Spinal cord (tissue), 10 donors: ENCODE data around the gene TMEM138. TPM values are rescaled to one million over a fixed set of nuclear protein-coding genes. Genes with fewer than 3 reads are reported as not detected.

Experiments used
- DNase-seq, 6 donors: peaks; one replicate each; pipeline versions ENCODE4 v3.0.0 to v3.0.0-alpha.2; 2013 to 2015; ENCODE audit warnings: low spot score in 6 of 6, low read depth in 4 of 6
- H3K27ac ChIP-seq: one replicate; pipeline ENCODE4 v1.5.1; 2013; ENCODE audit warnings: low read depth, low read length, control low read depth
- H3K27me3 ChIP-seq: one replicate; pipeline ENCODE4 v1.6.1; 2013; ENCODE audit warnings: low read length; ENCODE audit not compliant: control insufficient read depth, insufficient read depth
- H3K36me3 ChIP-seq: one replicate; pipeline ENCODE4 v1.6.1; 2013; ENCODE audit warnings: low read length; ENCODE audit not compliant: control insufficient read depth, insufficient read depth
- H3K4me1 ChIP-seq: one replicate; pipeline ENCODE4 v1.6.1; 2013; ENCODE audit warnings: low read length; ENCODE audit not compliant: control insufficient read depth, insufficient read depth
- H3K4me3 ChIP-seq: one replicate; pipeline ENCODE4 v1.5.1; 2013; ENCODE audit warnings: low read depth, low read length, control low read depth
- H3K9me3 ChIP-seq: one replicate; pipeline ENCODE4 v1.6.1; 2013; ENCODE audit warnings: low read length; ENCODE audit not compliant: control insufficient read depth, insufficient read depth
- WGBS: methylation state at CpG from one replicate; pipeline ENCODE4 v1.1.5; 2013; ENCODE audit warnings: missing lambda C conversion rate; ENCODE audit not compliant: insufficient coverage; 5-methylcytosine and 5-hydroxymethylcytosine counted together
- polyA plus RNA-seq, 2 donors: library from polyadenylated mRNA; unstranded; fragments of 120-200 nt; gene quantifications; one replicate each; pipeline ENCODE4 v1.2.1, GENCODE V29; 2013; ENCODE audit not compliant: insufficient read length in 2 of 2
- total RNA-seq, 2 donors: library from RNA; depleted of rRNA in 1 of 2; stranded (reverse); fragments of 120-200 nt in 1 of 2; fragments of >200 nt in 1 of 2; gene quantifications; one replicate each; pipeline versions ENCODE4 v1.2.3 to v1.2.4, GENCODE V29; 2013 to 2014
- donor health status: healthy.

The TMEM138 gene
- total and polyA plus RNA-seq, 4 donors: 19.0 to 41.2 (median 31.3) TPM

GRCh38 chr11:61340979-61341378, 21.2 kb upstream of the TMEM138 start:
- H3K4me3 ChIP-seq: no peak overlapping the region
- no CpG with 5 or more reads among the region's 2 CpGs for WGBS
- no peak overlapping the region for H3K27ac ChIP-seq
- DNase-seq: no peak
- peaks cover 18% of the 10 kb centered on the region for H3K4me1 ChIP-seq
- H3K36me3 ChIP-seq: peaks cover 51% of the 10 kb centered on the region
- H3K9me3 ChIP-seq: no peaks in the 10 kb centered on the region
- no peaks in the 10 kb centered on the region for H3K27me3 ChIP-seq

- H3K4me3 ChIP-seq: no peak overlapping the region
These were observed 20.5 kb upstream of the TMEM138 start for GRCh38 chr11:61341706-61342105.

GRCh38 chr11:61342207-61342803, 19.9 kb upstream of the TMEM138 start:
- peaks cover 63% of the 10 kb centered on the region for H3K36me3 ChIP-seq

More at GRCh38 chr11:61341706-61342105, 20.5 kb upstream of the TMEM138 start:
- Histone ChIP-seq H3K4me1 (peaks cover 14% of the 10 kb centered on the region), H3K36me3 (peaks cover 57% of the 10 kb centered on the region), H3K9me3 (no peaks in the 10 kb centered on the region), H3K27me3 (no peaks in the 10 kb centered on the region), H3K27ac (no peak overlapping the region)
- DNase-seq: no peak
- WGBS: 91% methylated on average over 4 of the region's 4 CpGs

GRCh38 chr11:61343792-61344745, 18.1 kb upstream of the TMEM138 start:
- H3K27ac ChIP-seq: no peak overlapping the region
- no peaks in the 10 kb centered on the region for H3K9me3 ChIP-seq
- no peak for DNase-seq
- H3K4me3 ChIP-seq: no peak overlapping the region
- H3K27me3 ChIP-seq: no peaks in the 10 kb centered on the region
- H3K36me3 ChIP-seq: peaks cover 68% of the 10 kb centered on the region
- peaks cover 10% of the 10 kb centered on the region for H3K4me1 ChIP-seq
- 94% methylated on average over 17 of the region's 29 CpGs for WGBS

More at GRCh38 chr11:61342207-61342803, 19.9 kb upstream of the TMEM138 start:
- no peak for DNase-seq
- Histone ChIP-seq H3K4me1 (peaks cover 10% of the 10 kb centered on the region), H3K27ac (no peak overlapping the region), H3K4me3 (no peak overlapping the region), H3K27me3 (no peaks in the 10 kb centered on the region), H3K9me3 (no peaks in the 10 kb centered on the region)
- 93% methylated on average over 20 of the region's 20 CpGs for WGBS

- H3K4me3 ChIP-seq: no peak overlapping the region
- H3K27ac ChIP-seq: no peak overlapping the region
- no peaks in the 10 kb centered on the region for H3K27me3 ChIP-seq
- peak in 2 of 6 donors; percentile 39 to 66 for DNase-seq
- peaks cover 10% of the 10 kb centered on the region for H3K4me1 ChIP-seq
- WGBS: 47% methylated on average over 4 of the region's 4 CpGs
- peaks cover 73% of the 10 kb centered on the region for H3K36me3 ChIP-seq
- H3K9me3 ChIP-seq: no peaks in the 10 kb centered on the region
These were observed 17.0 kb upstream of the TMEM138 start for GRCh38 chr11:61345170-61345610.

GRCh38 chr11:61345954-61346843, 16.0 kb upstream of the TMEM138 start:
- H3K27ac ChIP-seq: no peak overlapping the region
- H3K9me3 ChIP-seq: no peaks in the 10 kb centered on the region
- H3K27me3 ChIP-seq: no peaks in the 10 kb centered on the region
- DNase-seq: no peak
- no peak overlapping the region for H3K4me3 ChIP-seq
- peaks cover 78% of the 10 kb centered on the region for H3K36me3 ChIP-seq
- WGBS: 73% methylated on average over 12 of the region's 14 CpGs
- H3K4me1 ChIP-seq: peaks cover 10% of the 10 kb centered on the region

- peaks cover 76% of the 10 kb centered on the region for H3K36me3 ChIP-seq
- 86% methylated on average over 10 of the region's 11 CpGs for WGBS
- no peaks in the 10 kb centered on the region for H3K9me3 ChIP-seq
- no peak overlapping the region for H3K4me3 ChIP-seq
- DNase-seq: no peak
- no peaks in the 10 kb centered on the region for H3K27me3 ChIP-seq
- H3K27ac ChIP-seq: no peak overlapping the region
- H3K4me1 ChIP-seq: peaks cover 10% of the 10 kb centered on the region
These were observed 14.2 kb upstream of the TMEM138 start for GRCh38 chr11:61347916-61348461.

GRCh38 chr11:61349189-61349751, 12.9 kb upstream of the TMEM138 start:
- Histone ChIP-seq H3K4me3 (no peak overlapping the region), H3K36me3 (peaks cover 70% of the 10 kb centered on the region), H3K9me3 (no peaks in the 10 kb centered on the region), H3K27ac (no peak overlapping the region), H3K4me1 (peaks cover 10% of the 10 kb centered on the region), H3K27me3 (no peaks in the 10 kb centered on the region)
- 84% methylated on average over 12 of the region's 12 CpGs for whole genome bisulfite sequencing
- no peak for DNase-seq

GRCh38 chr11:61349916-61350315, 12.3 kb upstream of the TMEM138 start:
- DNase-seq: no peak
- no peak overlapping the region for H3K4me3 ChIP-seq
- no peaks in the 10 kb centered on the region for H3K27me3 ChIP-seq
- peaks cover 10% of the 10 kb centered on the region for H3K4me1 ChIP-seq
- 96% methylated on average over 10 of the region's 10 CpGs for WGBS
- H3K27ac ChIP-seq: no peak overlapping the region
- no peaks in the 10 kb centered on the region for H3K9me3 ChIP-seq
- H3K36me3 ChIP-seq: peaks cover 69% of the 10 kb centered on the region
